K562 (cell line): ENCODE measurements around the gene ZSCAN22. TPM values are rescaled to one million over a fixed set of nuclear protein-coding genes. Genes with fewer than 3 reads are reported as not detected.

ENCODE experiments used
- ARHGAP35 ChIP-seq: fragments of 450-650 bp; IDR thresholded peaks from 2 replicates; pipeline ENCODE4 v1.6.1; 2018; ENCODE audit not compliant: partially characterized antibody
- BMI1 ChIP-seq: fragments of 150-350 bp; IDR thresholded peaks from 2 replicates; pipeline ENCODE4 v1.6.1; 2014; ENCODE audit warnings: low read length
- BRF1 ChIP-seq: IDR thresholded peaks from 3 replicates; pipeline ENCODE4 v1.6.1; 2011; ENCODE audit warnings: borderline replicate concordance, mild to moderate bottlenecking; ENCODE audit not compliant: insufficient read length; ENCODE audit errors: extremely low read depth
- HDAC8 ChIP-seq: fragments of 450-650 bp; IDR thresholded peaks from 2 replicates; pipeline ENCODE4 v1.6.1; 2016; ENCODE audit warnings: mild to moderate bottlenecking, missing genetic modification characterization, moderate library complexity, missing compliant biosample characterization
- L3MBTL2 ChIP-seq: fragments of 450-650 bp; IDR thresholded peaks from 2 replicates; pipeline ENCODE4 v1.6.1; 2016; ENCODE audit warnings: mild to moderate bottlenecking, moderate library complexity
- NR3C1 ChIP-seq: sonication (generic); formaldehyde crosslinking; IDR thresholded peaks from 2 replicates; pipeline ENCODE4 v1.8.1; 2022; ENCODE audit warnings: missing genetic modification reagents
- NRF1 ChIP-seq, 2 experiments: fragments of 450-650 bp; IDR thresholded peaks in 1 of 2; conservative IDR thresholded peaks in 1 of 2; 2 replicates each; pipeline ENCODE4 v1.6.1; 2014; ENCODE audit warnings: mild to moderate bottlenecking in 2 of 2
- NUFIP1 ChIP-seq: fragments of 450-650 bp; IDR thresholded peaks from 2 replicates; pipeline ENCODE4 v1.6.1; 2018; ENCODE audit not compliant: partially characterized antibody
- ZNF699 ChIP-seq: fragments of 250-450 bp; sonication (Bioruptor Pico); IDR thresholded peaks from 2 replicates; pipeline ENCODE4 v1.8.0; 2021; ENCODE audit warnings: mild to moderate bottlenecking, moderate library complexity; ENCODE audit not compliant: insufficient replicate concordance
- polyA plus RNA-seq, 8 experiments: library from polyadenylated mRNA; depleted of rRNA in 4 of 8; stranded (reverse) in 5 of 8; unstranded in 3 of 8; fragments of >200 nt; fragmentation: Nextera tagmentation in 2 of 8; fragmentation: Illumina TruSeq in 1 of 8; extraction: Ambion mirVana in 2 of 8; extraction: Trizol in 1 of 8; gene quantifications; 2 replicates each; pipeline versions ENCODE4 v1.2.1 to v1.2.3, GENCODE V29; 2011 to 2014; ENCODE audit warnings: inconsistent platforms in 1 of 8, missing spikeins in 1 of 8
- total RNA-seq, 7 experiments: library from RNA; depleted of rRNA in 6 of 7; stranded (reverse); fragments of >200 nt in 6 of 7; fragmentation: Illumina TruSeq in 2 of 7; extraction: Trizol in 2 of 7; gene quantifications; 2 replicates each; pipeline versions ENCODE4 v1.2.1 to v1.2.3, GENCODE V29; 2011 to 2021; ENCODE audit warnings: low replicate concordance in 1 of 7
- TF ChIP-seq, protein P1 (sequence below), 2 experiments: fragments of 450-650 bp in 1 of 2; sonication (generic) in 1 of 2; formaldehyde crosslinking in 1 of 2; IDR thresholded peaks; 2 replicates each; pipeline versions ENCODE4 v1.7.1 to v1.9.0; 2016 to 2022; ENCODE audit warnings: inconsistent platforms in 1 of 2, mild to moderate bottlenecking in 1 of 2, missing genetic modification reagents in 1 of 2
- TF ChIP-seq, protein P2 (sequence below): fragments of 200-400 bp; formaldehyde crosslinking; IDR thresholded peaks from 2 replicates; pipeline ENCODE4 v1.6.1; 2017; ENCODE audit warnings: mild to moderate bottlenecking, low read depth, low read length, moderate library complexity
- TF ChIP-seq, protein P3 (sequence below): fragments of 200-800 bp; sonication (Bioruptor generic); IDR thresholded peaks from 2 replicates; pipeline ENCODE4 v1.6.1; 2017; ENCODE audit warnings: missing genetic modification characterization, missing compliant biosample characterization

Gene ZSCAN22
- total and polyA plus RNA-seq, 9 of the 15 experiments (the other 6 are each of a cell fraction or from before 2014, with no cell fraction given), result 0.98 to 5.3 (median 3.0) TPM

DNA sequence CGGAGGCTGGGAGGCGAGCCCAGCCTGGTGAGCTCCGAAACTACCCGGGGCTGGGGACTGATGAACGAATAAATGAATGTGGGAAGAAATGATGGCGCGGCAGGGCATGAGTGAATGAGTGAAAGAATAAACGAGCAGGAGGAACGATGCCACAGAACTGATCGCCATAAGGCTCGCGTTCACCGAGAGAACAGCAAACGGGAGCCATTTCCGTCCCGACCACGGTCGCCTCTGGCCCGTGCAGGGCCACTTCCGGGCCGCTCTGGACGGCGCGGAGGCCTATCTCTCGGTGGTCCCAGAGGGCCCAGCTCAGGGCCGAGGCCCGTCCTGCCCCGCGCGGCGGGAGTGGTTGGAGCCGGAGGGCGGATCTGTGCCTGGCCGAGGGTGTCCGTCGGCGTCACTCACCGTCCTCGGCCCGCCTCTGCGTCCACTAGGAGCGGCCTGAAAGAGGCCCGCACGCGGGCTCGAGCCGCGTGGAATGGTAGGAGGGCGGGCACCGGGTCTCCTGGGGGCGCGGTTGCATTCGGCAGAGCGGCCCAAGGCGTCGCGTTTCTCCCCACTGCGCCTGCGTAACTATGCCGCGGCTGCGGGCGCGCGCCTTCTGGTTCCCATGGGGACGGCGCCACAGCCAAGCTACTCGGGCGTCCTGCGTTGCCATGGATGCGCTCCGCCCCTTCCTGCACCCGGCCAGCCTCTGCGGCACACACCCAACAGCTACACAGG is 35.6 kb downstream of the ZSCAN22 start, which contains the start of gene ZNF497 (continued):
- TF ChIP-seq, protein P1, sequence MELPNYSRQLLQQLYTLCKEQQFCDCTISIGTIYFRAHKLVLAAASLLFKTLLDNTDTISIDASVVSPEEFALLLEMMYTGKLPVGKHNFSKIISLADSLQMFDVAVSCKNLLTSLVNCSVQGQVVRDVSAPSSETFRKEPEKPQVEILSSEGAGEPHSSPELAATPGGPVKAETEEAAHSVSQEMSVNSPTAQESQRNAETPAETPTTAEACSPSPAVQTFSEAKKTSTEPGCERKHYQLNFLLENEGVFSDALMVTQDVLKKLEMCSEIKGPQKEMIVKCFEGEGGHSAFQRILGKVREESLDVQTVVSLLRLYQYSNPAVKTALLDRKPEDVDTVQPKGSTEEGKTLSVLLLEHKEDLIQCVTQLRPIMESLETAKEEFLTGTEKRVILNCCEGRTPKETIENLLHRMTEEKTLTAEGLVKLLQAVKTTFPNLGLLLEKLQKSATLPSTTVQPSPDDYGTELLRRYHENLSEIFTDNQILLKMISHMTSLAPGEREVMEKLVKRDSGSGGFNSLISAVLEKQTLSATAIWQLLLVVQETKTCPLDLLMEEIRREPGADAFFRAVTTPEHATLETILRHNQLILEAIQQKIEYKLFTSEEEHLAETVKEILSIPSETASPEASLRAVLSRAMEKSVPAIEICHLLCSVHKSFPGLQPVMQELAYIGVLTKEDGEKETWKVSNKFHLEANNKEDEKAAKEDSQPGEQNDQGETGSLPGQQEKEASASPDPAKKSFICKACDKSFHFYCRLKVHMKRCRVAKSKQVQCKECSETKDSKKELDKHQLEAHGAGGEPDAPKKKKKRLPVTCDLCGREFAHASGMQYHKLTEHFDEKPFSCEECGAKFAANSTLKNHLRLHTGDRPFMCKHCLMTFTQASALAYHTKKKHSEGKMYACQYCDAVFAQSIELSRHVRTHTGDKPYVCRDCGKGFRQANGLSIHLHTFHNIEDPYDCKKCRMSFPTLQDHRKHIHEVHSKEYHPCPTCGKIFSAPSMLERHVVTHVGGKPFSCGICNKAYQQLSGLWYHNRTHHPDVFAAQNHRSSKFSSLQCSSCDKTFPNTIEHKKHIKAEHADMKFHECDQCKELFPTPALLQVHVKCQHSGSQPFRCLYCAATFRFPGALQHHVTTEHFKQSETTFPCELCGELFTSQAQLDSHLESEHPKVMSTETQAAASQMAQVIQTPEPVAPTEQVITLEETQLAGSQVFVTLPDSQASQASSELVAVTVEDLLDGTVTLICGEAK (IDR thresholded peaks at IDR 0.05), result peak; percentile 97
- TF ChIP-seq, protein P1 (CRISPR knock-in tag; IDR thresholded peaks at IDR 0.05), result no peak
- TF ChIP-seq ZNF699 (CRISPR knock-in tag), result no peak
- TF ChIP-seq L3MBTL2, result peak; percentile 70; the same call in 1 of the 2 replicates
- TF ChIP-seq NUFIP1, result no peak
- TF ChIP-seq HDAC8 (tag), result no peak
- peak; percentile 100 for TF ChIP-seq BMI1
- no peak for TF ChIP-seq BRF1
- peak; percentile 97 to 98 for TF ChIP-seq NRF1 (conservative IDR thresholded peaks at IDR 0.05 in 1 of 2, IDR thresholded peaks at IDR 0.05 in 1 of 2)
- TF ChIP-seq, protein P2, sequence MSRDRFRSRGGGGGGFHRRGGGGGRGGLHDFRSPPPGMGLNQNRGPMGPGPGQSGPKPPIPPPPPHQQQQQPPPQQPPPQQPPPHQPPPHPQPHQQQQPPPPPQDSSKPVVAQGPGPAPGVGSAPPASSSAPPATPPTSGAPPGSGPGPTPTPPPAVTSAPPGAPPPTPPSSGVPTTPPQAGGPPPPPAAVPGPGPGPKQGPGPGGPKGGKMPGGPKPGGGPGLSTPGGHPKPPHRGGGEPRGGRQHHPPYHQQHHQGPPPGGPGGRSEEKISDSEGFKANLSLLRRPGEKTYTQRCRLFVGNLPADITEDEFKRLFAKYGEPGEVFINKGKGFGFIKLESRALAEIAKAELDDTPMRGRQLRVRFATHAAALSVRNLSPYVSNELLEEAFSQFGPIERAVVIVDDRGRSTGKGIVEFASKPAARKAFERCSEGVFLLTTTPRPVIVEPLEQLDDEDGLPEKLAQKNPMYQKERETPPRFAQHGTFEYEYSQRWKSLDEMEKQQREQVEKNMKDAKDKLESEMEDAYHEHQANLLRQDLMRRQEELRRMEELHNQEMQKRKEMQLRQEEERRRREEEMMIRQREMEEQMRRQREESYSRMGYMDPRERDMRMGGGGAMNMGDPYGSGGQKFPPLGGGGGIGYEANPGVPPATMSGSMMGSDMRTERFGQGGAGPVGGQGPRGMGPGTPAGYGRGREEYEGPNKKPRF, result no peak
- TF ChIP-seq ARHGAP35, result no peak
- no peak for TF ChIP-seq NR3C1
- TF ChIP-seq, protein P3, sequence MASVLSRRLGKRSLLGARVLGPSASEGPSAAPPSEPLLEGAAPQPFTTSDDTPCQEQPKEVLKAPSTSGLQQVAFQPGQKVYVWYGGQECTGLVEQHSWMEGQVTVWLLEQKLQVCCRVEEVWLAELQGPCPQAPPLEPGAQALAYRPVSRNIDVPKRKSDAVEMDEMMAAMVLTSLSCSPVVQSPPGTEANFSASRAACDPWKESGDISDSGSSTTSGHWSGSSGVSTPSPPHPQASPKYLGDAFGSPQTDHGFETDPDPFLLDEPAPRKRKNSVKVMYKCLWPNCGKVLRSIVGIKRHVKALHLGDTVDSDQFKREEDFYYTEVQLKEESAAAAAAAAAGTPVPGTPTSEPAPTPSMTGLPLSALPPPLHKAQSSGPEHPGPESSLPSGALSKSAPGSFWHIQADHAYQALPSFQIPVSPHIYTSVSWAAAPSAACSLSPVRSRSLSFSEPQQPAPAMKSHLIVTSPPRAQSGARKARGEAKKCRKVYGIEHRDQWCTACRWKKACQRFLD (CRISPR knock-in tag), result peak; percentile 75
